SK-MEL-5 (cell line): Measurements from ENCODE around the gene OSGEP. TPM values are rescaled to one million over a fixed set of nuclear protein-coding genes. Genes with fewer than 3 reads are reported as not detected.
A peak's percentile ranks its signal among the peaks of the same experiment; 100 is the strongest.

Experiments
- DNase-seq: peaks from one replicate; pipeline ENCODE4 v3.0.0-alpha.2; 2016; ENCODE audit warnings: low read depth, low spot score
- in situ Hi-C: cut with HindIII; loops from 2 replicates; pipeline ENCODE4 v1.10.0; 2016; ENCODE audit warnings: low sequenced_read_pairs, high pct_unique_total_duplicates, low pct_unique_long_range_greater_than_20kb
- polyA plus RNA-seq, 2 experiments: library from polyadenylated mRNA; depleted of rRNA; stranded (reverse); fragments of >200 nt; gene quantifications; 2 replicates each; pipeline ENCODE4 v1.2.3, GENCODE V29; 2015
- total RNA-seq: library from RNA; depleted of rRNA; stranded (reverse); fragments of >200 nt; shearing (Covaris generic); gene quantifications from 2 replicates; pipeline ENCODE4 v1.2.3, GENCODE V29; 2014; rRNA removed

OSGEP gene
- 10.6 and 15.9 TPM in 2 replicates for total RNA-seq
- polyA plus RNA-seq (2015; cell fraction: cytosol; rRNA removed): 10.2 and 21.5 TPM in 2 replicates
- polyA plus RNA-seq (2015; cell fraction: nucleus; rRNA removed): 94.0 and 94.2 TPM in 2 replicates

DNA sequence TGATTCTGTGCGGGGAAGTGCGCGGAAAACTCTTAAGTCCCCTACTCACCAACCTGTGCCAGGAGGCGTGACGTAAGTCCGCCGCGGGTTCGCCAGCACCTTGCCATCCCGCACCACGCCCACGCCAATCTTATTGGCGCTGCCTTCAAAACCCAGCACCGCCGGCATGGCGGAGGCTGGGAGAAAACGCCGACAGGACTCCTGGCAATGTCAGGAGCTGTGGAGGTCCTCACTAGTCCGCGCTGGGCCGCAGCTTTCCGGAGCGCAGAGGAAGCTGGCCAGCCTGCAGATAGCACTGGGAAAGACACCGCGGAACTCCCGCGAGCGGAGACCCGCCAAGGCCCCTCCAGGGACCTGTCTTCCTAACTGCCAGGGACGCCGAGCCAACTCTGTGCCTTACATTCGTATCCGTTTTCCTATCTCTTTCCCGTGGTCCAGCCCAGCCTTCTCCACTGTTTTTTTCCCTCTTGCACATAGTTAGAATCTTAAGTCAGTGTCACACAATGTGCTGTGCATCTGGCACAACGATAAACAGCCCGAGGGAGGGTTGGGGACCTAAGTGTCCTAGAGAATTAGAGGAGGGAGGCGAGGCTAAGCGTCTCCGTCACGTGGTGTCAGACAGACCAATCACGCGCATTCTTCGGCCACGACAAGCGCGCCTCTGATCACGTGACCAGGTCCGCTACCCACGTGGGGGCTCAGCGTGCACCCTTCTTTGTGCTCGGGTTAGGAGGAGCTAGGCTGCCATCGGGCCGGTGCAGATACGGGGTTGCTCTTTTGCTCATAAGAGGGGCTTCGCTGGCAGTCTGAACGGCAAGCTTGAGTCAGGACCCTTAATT is at the start of gene OSGEP, which contains the start of gene APEX1:
Gene OSGEP, minus strand, starts transcription at position 297 of the 839 bp plus-strand sequence. Its CDS starts 129 bp downstream, at position 168.
Gene APEX1, plus strand, starts transcription at position 711 of the 839 bp plus-strand sequence. CDS start 420 bp downstream, outside the sequence.
- in situ Hi-C loops: no loop called here

DNA sequence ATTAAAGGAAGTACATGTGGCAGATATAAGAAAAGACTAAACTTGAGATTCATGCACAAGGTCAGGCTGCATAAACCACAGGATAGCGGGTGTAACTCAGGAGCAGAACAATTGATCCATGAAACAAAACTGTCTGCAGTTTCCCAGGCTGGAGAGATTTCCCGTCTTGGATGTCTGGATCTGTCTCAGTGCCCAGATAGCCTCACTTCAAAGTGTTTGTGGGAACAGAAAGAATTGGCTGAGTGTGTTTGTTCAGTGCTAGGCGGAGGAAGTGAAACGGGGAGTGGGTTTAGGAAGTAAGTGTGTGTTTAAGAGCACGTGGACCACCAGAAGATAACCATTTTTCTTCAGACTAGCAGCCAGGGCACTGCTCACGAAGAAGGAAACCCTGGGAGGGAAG is 49.3 kb upstream of the OSGEP start:
- in situ Hi-C loops: no loop called here
- no peak for DNase-seq

More for the DNA sequence above, at the start of gene OSGEP, which contains the start of gene APEX1:
- DNase-seq: peak; percentile 98

DNA sequence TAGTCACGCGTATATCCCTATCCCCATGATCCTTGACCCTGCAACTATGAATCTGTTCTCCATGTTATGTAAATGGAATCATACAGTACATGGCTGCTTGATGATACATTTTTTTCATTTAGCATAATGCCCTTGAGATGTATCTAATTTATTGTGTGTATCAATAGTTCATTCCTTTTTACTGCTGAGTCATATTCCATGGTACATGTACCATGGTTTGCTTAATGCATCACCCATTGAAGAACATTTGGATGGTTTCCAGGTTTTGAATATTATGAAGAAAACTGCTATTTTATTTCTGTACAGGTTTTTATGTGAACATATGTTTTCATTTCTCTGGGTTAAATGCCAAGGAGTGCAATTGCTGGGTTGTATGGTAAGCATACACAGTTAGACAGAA is 46.7 kb upstream of the OSGEP start:
- in situ Hi-C loops: no loop called here
- DNase-seq: no peak

DNA sequence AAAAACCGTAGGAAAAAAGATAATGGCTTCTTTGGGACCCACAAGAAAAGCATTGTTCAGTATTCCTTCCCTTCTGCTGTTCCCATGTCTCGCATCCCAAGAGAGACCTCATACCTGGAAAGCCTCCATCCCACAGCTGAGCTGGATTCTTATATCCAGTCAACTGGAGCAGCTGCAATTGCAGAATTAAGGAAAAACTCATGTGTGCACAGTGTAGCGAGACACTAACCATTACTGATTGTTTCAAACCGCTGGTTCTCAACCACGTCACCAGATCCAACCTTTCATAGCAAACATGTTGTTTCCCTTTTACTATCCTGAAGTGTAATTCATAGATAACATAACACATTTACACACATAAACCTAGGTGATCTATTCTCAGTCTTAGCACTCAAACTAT is 45.3 kb upstream of the OSGEP start:
- in situ Hi-C loops: no loop called here

DNA sequence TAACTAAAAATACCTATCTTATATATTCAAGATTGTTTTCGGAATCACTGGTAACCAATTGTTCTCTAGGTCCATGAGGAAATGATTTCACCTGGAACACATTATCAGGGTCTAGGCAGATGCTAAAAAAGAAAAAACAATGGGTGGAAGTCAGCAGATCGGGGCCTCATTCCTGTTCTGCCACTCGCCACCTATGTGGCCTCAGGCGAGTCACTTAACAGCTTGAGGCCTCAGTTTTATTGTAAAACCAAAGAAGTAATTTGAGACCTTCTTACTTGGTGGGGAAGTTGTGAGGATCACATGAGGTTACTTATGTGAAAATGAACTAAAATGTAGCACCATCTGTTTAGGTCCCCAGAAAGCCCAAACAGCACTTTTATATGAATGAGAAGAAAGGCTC is 44.5 kb upstream of the OSGEP start:
- in situ Hi-C loops: no loop called here
- DNase-seq: no peak

More for the DNA sequence above, 45.3 kb upstream of the OSGEP start:
- no peak for DNase-seq

DNA sequence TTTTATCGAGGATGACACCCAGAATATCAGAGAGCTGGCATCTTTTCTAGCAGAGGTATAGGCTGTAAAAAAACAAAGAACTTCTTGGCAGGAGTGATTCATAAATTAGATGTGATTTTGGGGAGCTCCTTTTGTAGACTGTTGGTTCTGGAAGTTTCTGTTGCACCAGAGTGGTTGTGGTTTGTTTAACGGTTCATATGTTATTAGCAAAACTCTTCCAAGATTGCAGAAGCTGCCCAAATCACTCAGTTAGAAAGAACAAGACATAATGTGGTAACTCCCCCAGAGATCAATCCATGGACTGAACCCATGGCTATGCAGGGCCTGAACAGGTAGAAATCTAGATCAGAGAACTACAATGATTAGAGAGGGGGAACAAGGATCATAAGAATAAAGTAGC is 44.0 kb upstream of the OSGEP start:
- no peak for DNase-seq
- in situ Hi-C loops: no loop called here

DNA sequence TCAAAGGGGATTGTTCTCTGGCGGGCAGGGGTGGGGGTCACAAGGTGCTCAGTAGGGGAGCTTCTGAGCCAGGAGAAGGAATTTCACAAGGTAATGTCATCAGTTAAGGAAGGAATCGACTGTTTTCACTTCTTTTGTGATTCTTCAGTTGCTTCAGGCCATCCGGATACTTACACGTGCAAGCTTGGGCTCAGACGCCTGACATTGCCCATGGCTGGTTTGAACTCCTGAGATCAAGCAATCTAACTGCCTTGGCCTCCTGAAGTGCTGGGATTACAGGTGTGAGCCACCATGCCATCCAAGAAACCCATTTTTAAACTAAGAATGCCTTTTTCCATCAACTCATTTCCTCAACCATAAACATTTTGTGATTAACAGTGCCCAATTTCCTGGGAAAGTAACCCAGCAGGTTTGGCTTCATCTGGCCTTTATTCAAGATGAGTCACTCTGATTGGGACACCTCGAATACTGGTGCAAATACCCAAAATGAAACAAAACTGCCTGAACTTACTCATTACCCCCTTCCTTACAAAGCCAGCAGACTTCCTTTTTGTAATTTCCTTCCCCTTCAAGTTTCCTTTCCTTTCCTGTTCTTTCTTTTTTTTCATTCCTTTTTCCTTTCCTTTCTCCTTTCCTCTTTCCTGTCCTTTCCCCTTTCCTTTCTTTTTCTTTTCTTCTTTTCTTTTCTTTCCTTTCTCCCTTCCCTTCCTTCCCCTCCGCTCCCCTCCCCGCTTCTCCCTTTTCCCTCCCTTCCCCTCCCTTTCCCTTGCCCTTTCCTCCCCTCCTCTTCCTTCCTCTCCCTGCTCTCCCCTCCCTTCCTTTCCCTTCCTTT is 40.5 kb upstream of the OSGEP start:
- no peak for DNase-seq
- in situ Hi-C loops: no loop called here

DNA sequence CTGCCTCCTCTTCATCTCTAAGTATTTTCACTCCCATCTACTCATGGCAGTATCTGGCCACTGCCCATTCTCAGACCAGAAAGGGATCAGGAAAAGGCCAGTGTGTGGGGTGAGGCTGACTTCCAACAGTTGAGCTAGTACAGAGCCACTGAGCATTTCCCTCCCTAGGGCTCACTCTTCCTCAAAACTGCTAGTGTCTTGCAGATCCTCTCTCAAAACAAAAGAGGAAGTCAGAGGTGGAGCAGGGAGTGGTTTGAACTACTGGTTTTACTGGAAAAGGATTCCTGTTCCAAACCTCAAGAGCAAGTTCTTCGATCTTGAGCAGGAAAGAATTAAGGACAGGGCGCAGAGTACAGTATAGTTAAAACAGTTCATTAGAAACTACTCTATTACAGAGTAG is 39.0 kb upstream of the OSGEP start:
- DNase-seq: no peak
- in situ Hi-C loops: no loop called here

DNA sequence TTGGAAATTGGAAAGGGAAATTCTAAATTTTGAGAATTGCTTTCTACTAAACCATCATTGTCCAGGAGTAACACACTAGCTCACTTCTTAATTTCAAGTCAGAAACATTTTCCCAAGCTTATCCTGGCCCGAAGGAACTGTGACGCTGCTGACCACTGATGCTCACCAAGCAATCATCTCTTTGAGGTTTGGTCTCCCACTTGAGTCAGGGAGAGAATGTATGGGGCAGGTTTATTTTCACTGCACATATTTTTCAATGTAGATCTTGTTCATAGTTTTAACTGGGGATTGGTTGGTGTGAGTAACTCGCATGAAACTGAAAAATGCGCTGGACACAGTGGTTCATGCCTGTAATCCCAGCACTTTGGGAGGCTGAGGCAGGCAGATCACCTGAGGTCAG is 37.9 kb upstream of the OSGEP start:
- DNase-seq: no peak
- in situ Hi-C loops: no loop called here

DNA sequence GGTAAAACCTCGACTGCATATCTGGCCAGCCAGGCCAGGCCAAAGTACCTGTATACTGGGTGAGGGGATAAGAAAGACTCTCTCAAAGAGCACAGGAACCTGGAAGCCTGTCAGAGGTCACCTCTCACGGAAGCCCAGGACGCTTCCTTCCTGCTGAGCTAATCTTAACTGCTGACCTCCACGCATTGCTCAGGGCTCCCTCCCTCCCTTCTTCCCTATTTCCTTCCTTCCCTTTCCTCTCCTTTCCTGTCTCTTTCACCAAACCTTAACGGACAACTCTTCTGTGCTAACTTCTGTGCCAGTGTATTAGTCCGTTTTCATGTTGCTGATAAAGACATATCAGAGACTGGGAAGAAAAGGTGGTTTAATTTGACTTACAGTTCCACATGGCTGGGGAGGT is 36.0 kb upstream of the OSGEP start:
- no peak for DNase-seq
- in situ Hi-C loops: no loop called here

DNA sequence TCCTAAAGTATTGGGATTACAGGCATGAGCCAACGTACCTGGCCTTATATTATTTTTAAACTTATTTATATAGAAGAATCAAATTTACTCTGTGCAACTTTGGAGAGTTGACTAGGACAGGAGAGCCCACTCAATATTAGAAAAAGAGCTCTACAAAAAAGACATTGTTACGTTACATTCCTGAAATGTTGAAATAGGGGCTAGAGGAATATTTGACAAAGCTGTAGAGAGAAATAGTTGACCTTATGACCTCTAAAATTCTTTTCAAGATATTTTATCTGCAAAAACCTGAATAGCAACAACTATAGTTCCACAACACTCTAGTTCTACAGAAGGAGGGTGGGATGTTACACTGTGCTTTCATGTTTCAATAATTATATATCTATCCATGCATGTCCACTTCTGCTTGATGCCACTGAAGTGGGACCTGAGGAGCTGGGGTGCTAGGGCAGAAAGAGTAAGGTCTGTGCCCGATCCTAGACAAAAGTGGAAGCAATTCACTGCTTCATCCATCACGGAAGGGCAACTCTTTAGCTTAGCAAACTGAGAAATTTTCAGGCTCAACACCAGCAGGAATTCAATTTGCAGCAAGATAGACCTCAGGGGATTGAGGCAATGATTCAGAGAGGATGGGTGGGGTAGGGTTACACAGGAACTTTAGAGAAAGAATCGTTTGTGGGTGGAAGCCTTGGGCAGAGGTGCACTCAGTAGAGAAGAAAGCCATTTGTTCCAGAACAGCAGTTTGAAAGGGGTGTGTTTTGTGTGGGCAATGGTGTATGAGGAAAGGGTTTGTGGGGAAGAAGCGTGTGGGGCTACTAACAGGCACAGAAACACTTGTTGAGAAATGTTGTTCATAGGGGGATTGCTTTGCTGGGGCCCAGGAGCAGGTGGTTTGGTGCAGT is 34.7 kb upstream of the OSGEP start:
- DNase-seq: peak; percentile 36
- in situ Hi-C loops: no loop called here

DNA sequence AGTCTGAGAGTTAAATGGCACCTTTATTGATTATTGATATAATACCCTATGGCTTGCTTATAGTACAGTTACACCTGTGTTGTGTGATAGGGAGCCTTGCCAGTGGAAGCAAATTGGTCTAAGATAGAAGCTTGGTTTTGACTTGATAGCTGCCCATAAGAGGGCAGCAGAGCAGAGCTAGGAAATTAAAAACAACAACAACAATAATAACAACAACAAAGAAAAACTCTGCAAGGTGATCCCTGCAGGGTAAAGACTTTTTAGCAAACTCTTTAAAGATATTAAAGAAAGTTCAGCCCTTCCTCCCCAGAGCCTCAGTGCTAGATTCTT is 32.7 kb upstream of the OSGEP start:
- in situ Hi-C loops: no loop called here
- DNase-seq: peak; percentile 11

DNA sequence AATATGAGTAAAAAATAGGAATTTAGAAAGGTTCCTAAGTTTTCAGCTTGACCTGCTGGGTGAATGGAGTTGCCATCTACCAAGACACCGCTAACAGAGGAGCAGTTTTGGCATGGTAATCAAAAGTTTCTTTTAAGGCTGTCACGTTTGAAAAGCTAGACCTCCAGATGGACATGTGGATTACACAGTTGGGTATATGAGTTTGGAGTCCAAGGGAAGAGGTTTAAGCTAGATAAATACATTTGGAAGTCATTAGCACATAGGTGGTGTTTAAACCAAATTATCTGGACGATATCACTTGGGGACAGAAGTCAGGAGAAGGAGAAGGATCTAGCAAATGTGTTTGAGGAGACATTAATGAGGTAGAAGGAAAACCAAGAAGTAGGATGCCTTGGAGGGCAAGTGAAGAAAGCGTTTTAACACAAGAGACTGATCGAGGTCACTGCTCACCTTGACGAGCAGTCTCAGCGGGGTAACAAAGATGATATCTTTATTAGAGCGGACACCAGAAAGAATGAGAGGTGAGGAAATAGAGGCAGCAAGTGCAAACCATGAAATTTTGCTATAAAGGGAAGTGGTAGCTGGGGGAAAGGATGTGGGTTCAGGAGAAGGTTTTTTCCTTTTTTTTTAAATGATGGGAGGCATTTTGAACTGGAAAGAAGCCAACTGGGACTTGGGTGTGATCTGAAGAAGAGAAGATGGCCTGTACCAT is 32.2 kb upstream of the OSGEP start:
- no peak for DNase-seq
- in situ Hi-C loops: no loop called here

DNA sequence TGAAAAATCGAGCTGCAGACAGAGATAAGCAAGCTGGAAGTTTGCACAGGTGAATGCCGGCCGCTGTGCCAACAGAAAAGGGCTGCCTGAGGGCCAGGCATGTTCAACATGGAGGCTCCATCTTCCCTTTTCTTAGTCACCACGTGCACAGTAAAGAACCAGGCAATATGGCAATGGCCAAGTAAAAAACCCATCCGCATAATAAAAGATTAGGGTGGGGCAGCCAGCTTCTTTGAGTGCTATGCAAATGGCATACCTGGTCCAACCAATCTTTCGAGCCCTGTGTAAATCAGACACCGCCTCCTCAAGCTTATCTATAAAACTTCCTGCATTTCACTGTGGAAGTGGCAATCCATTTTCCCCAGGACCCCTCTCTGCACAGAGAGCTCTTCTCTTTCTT is 31.3 kb upstream of the OSGEP start:
- no peak for DNase-seq
- in situ Hi-C loops: no loop called here

DNA sequence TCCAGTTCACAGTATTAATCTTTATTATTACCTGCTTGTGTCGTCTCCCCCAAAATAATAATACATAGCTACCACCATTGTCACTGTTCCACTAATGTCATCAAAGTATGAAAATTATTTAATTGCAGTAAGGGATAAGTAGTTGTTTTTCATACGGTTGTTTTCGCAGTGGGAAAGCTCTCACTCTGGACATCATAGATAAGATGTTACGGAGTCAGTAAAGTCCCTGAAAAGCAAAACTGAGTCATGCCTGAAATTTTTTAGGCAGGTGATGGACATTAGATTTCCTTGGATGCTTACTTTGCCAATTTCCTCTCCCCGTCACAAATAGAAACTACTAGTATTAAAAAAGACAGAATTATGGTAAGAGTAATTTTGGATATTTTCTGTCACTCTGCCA is 27.8 kb upstream of the OSGEP start:
- in situ Hi-C loops: no loop called here
- no peak for DNase-seq

DNA sequence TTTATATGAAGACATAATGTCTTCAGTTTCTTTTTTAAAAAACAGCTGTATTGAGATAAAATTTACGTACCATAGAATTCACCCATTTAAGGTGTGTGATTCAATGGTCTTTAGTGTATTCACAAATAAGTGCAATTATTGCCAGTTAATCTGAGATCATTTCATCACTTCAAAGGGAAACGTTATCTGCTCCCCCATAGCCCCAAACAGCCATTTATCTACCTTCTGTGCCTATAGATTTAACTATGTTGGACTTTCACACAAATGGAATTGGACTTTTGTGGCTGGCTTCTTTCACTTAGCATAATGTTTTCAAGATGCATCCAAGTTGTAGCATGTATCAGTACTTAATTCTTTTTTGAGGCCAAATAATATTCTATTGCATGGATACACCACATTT is 24.3 kb upstream of the OSGEP start:
- no peak for DNase-seq
- in situ Hi-C loops: no loop called here
